GM12878 (cell line): ENCODE measurements around the gene MAN2A2. TPM values are rescaled to one million over a fixed set of nuclear protein-coding genes. Genes with fewer than 3 reads are reported as not detected.

Source experiments
- ATAC-seq: fragments of 200-7000 bp; cut with Tn5 transposase; 3 replicates; pipeline ENCODE4 v1.9.1; 2020; ENCODE audit warnings: mild to moderate bottlenecking, moderate library complexity
- BruUV-seq: library from RNA; stranded (reverse); fragments of 400-500 nt; replicated peaks from 2 replicates; lab custom pipeline; 2021; lab: Mats Ljungman, UMichigan
- CTCF ChIA-PET: fragments of 300-600 bp; sonication (Branson Sonifier 250); formaldehyde crosslinking; extraction: SDS; loops from one replicate; lab custom pipeline; 2021; ENCODE audit warnings: inconsistent platforms; lab: Yijun Ruan, JAX
- POLR2A ChIA-PET: fragments of 350-600 bp; formaldehyde crosslinking; extraction: SDS; loops from one replicate; lab custom pipeline; 2021; ENCODE audit warnings: inconsistent platforms; lab: Charles Lee
- RAD21 ChIA-PET: fragments of 300-600 bp; sonication (Branson Sonifier 250); formaldehyde crosslinking; loops from one replicate; lab custom pipeline; 2023; ENCODE audit warnings: antibody characterized with exemption; ENCODE audit not compliant: unreplicated experiment; lab: Charles Lee
- SMC1A ChIA-PET: fragments of 300-600 bp; sonication (Branson Sonifier 250); formaldehyde crosslinking; loops from one replicate; lab custom pipeline; 2023; ENCODE audit not compliant: unreplicated experiment, uncharacterized antibody; lab: Charles Lee
- DNase-seq: peaks from one replicate; pipeline ENCODE4 v3.0.0-alpha.2; 2011; ENCODE audit warnings: low read depth, low spot score
- FAIRE-seq: peaks from 3 replicates; lab custom pipeline; 2011; peaks lifted over from hg19 to GRCh38; lab: Jason Lieb, UNC
- H2AFZ ChIP-seq: 2 replicates; pipeline ENCODE4 v1.6.0; 2011; ENCODE audit warnings: low read depth, low read length, control low read depth; ENCODE audit not compliant: control insufficient read depth
- H3K27ac ChIP-seq: 2 replicates; pipeline ENCODE4 v1.5.1; 2011; ENCODE audit warnings: control low read depth; ENCODE audit not compliant: control insufficient read depth, insufficient read depth
- H3K27me3 ChIP-seq, 2 experiments: replicated peaks in 1 of 2; 2 replicates each; pipeline versions ENCODE4 v1.6.0 to v1.6.1; 2011; ENCODE audit warnings: low read length in 1 of 2; ENCODE audit not compliant: control insufficient read depth in 2 of 2, insufficient read depth in 2 of 2
- H3K36me3 ChIP-seq, 2 experiments: 2 replicates each; pipeline ENCODE4 v1.5.1; 2011; ENCODE audit warnings: low read length in 1 of 2; ENCODE audit not compliant: control insufficient read depth in 2 of 2, insufficient read depth in 2 of 2
- H3K4me1 ChIP-seq: 2 replicates; pipeline ENCODE4 v1.6.1; 2011; ENCODE audit warnings: mild to moderate bottlenecking, low read length, moderate library complexity, mixed read lengths; ENCODE audit not compliant: control insufficient read depth, insufficient read depth
- H3K4me2 ChIP-seq: 2 replicates; pipeline ENCODE4 v1.6.0; 2011; ENCODE audit warnings: control low read depth; ENCODE audit not compliant: control insufficient read depth, insufficient read depth
- H3K4me3 ChIP-seq: fragments of 200-600 bp; sonication (generic); 2 replicates; pipeline ENCODE4 v1.5.1; 2016
- H3K79me2 ChIP-seq: 2 replicates; pipeline ENCODE4 v1.6.0; 2011; ENCODE audit warnings: low read length; ENCODE audit not compliant: control insufficient read depth, insufficient read depth
- H3K9ac ChIP-seq: 2 replicates; pipeline ENCODE4 v1.8.0; 2011; ENCODE audit warnings: low read length, control low read depth, mixed read lengths; ENCODE audit not compliant: control insufficient read depth, insufficient read depth
- H3K9me3 ChIP-seq: replicated peaks from 3 replicates; pipeline ENCODE4 v1.5.1; 2011; ENCODE audit warnings: mild to moderate bottlenecking, low read length; ENCODE audit not compliant: control insufficient read depth, insufficient read depth
- H4K20me1 ChIP-seq: 2 replicates; pipeline ENCODE4 v1.6.0; 2011; ENCODE audit not compliant: control insufficient read depth, insufficient read depth
- FOXM1 ChIP-seq: IDR thresholded peaks from 2 replicates; pipeline ENCODE4 v1.6.1; 2012; ENCODE audit warnings: low read depth, mild to moderate bottlenecking, inconsistent platforms, low read length, moderate library complexity
- NR2C2 ChIP-seq: IDR thresholded peaks from 2 replicates; pipeline ENCODE4 v1.6.1; 2011; ENCODE audit warnings: borderline replicate concordance, low read depth; ENCODE audit not compliant: control insufficient read depth, insufficient read length
- POLR2AphosphoS2 ChIP-seq: IDR thresholded peaks from 2 replicates; pipeline ENCODE4 v1.6.1; 2011; ENCODE audit warnings: low read depth, mild to moderate bottlenecking, low read length, improper control_type of control experiment, moderate library complexity
- SMAD5 ChIP-seq: IDR thresholded peaks from 2 replicates; pipeline ENCODE4 v1.6.1; 2016; ENCODE audit warnings: antibody characterized with exemption, low read depth
- TARDBP ChIP-seq: IDR thresholded peaks from 2 replicates; pipeline ENCODE4 v1.6.1; 2016; ENCODE audit warnings: borderline replicate concordance
- WRNIP1 ChIP-seq: IDR thresholded peaks from 2 replicates; pipeline ENCODE4 v1.6.1; 2011; ENCODE audit warnings: low read depth, low read length, improper control_type of control experiment, borderline replicate concordance
- WGBS: methylation state at CpG from one replicate; pipeline ENCODE4 v1.1.6; 2016; ENCODE audit warnings: low lambda C conversion rate; ENCODE audit not compliant: insufficient replicate concordance, insufficient coverage; ENCODE audit errors: missing lambda C conversion rate; 5-methylcytosine and 5-hydroxymethylcytosine counted together
- in situ Hi-C: fragments of 300-500 bp; cut with MboI; formaldehyde crosslinking; loops from 9 replicates; pipeline ENCODE4 v1.14.3; 2018; ENCODE audit warnings: mixed read lengths
- intact Hi-C: fragments of 100-400 bp; cut with micrococcal nuclease; formaldehyde crosslinking; loops from one replicate; pipeline ENCODE4 v1.14.2; 2022; ENCODE audit not compliant: unreplicated experiment
- polyA plus RNA-seq, 11 experiments: library from polyadenylated mRNA; depleted of rRNA in 4 of 11; unstranded in 6 of 11; stranded (reverse) in 5 of 11; fragments of >200 nt; fragmentation: Nextera tagmentation in 4 of 11; fragmentation: Illumina TruSeq in 1 of 11; extraction: Ambion mirVana in 4 of 11; extraction: Trizol in 1 of 11; gene quantifications; 1 replicate in 1 of 11; 2 replicates in 10 of 11; pipeline versions ENCODE4 v1.2.1 to v1.2.3, GENCODE V29; 2011 to 2016; ENCODE audit warnings: inconsistent platforms in 2 of 11, missing spikeins in 2 of 11, low read depth in 1 of 11
- total RNA-seq, 4 experiments: library from RNA; depleted of rRNA in 3 of 4; stranded (reverse); fragments of >200 nt in 3 of 4; fragmentation: Illumina TruSeq in 1 of 4; extraction: Trizol in 1 of 4; gene quantifications; 2 replicates each; pipeline versions ENCODE4 v1.2.1 to v1.2.3, GENCODE V29; 2013 to 2021
- TF ChIP-seq, protein P1 (sequence below): fragments of 450-650 bp; IDR thresholded peaks from 2 replicates; pipeline ENCODE4 v1.6.1; 2016; ENCODE audit warnings: mild to moderate bottlenecking

Gene MAN2A2
- total and polyA plus RNA-seq, 10 of the 15 experiments (the other 5 are each of a cell fraction or from before 2014, with no cell fraction given), result 4.2 to 79.4 (median 23.2) TPM

- H4K20me1 ChIP-seq, result no peaks in the 10 kb centered on the region
- peak overlapping the region; percentile 87 for H3K4me2 ChIP-seq
- SMC1A ChIA-PET, result interaction anchor here (0.7 to 9.2 kb wide), 21 partner anchors 9 to 611 kb away, joined by 3 to 225 read pairs (median 4); partner anchors contain the start of gene MAN2A2
- peak overlapping the region; percentile 90 for H3K4me3 ChIP-seq
- peaks cover 30% of the 10 kb centered on the region for H3K4me1 ChIP-seq
- no peak for DNase-seq
- H3K9ac ChIP-seq, result peak overlapping the region; percentile 93
- in situ Hi-C loops (no loop called here), intact Hi-C loops (loop anchor here (5.0 to 10.0 kb wide), 4 partner anchors 76 to 289 kb away; partner anchors contain the start of gene BLM)
- peaks cover 27% of the 10 kb centered on the region for H3K79me2 ChIP-seq
- no peaks in the 10 kb centered on the region for H3K27me3 ChIP-seq
- RAD21 ChIA-PET, result interaction anchor here (0.5 to 7.2 kb wide), 31 partner anchors 7 to 739 kb away, joined by 3 to 193 read pairs (median 4); partner anchors contain the start of genes BLM, FES, MAN2A2 and RCCD1
- peak overlapping the region; percentile 85 for H3K27ac ChIP-seq
- peak overlapping the region; percentile 98; the same call in 1 of the 2 replicates for H2AFZ ChIP-seq
- POLR2A ChIA-PET, result interaction anchor here (0.7 to 7.0 kb wide), 19 partner anchors 8 to 568 kb away, joined by 3 to 113 read pairs (median 4); partner anchors contain the start of genes BLM, MAN2A2 and RCCD1
- CTCF ChIA-PET, result interaction anchor here (0.7 to 18.1 kb wide), 59 partner anchors 8 to 699 kb away, joined by 3 to 480 read pairs (median 4); partner anchors contain the start of genes BLM, FES, MAN2A2 and NGRN
- no TSS peak for BruUV-seq
- H3K36me3 ChIP-seq, result no peaks in the 10 kb centered on the region
- TF ChIP-seq WRNIP1 (no peak), NR2C2 (no peak), POLR2AphosphoS2 (no peak), SMAD5 (no peak), TARDBP (no peak), FOXM1 (no peak)
- TF ChIP-seq, protein P1, sequence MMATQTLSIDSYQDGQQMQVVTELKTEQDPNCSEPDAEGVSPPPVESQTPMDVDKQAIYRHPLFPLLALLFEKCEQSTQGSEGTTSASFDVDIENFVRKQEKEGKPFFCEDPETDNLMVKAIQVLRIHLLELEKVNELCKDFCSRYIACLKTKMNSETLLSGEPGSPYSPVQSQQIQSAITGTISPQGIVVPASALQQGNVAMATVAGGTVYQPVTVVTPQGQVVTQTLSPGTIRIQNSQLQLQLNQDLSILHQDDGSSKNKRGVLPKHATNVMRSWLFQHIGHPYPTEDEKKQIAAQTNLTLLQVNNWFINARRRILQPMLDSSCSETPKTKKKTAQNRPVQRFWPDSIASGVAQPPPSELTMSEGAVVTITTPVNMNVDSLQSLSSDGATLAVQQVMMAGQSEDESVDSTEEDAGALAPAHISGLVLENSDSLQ, result no peak
- no peaks in the 10 kb centered on the region for H3K9me3 ChIP-seq
- no peak for FAIRE-seq
- no peak for ATAC-seq
- 38% methylated on average over 15 of the region's 15 CpGs for WGBS
These were observed 27.9 kb downstream of the MAN2A2 start for GRCh38 chr15:90930861-90931574.
